ENCODE results near the gene NBPF4.
"Not testable (repeated sequence)": the region's sequence is repeated elsewhere in the genome, so short reads cannot be mapped to it uniquely, and the experiment has no call there.

NBPF4 gene

GRCh38 chr1:108209456-108210108 lies 34.3 kb downstream of the NBPF4 start:
- no peak for DNase-seq

- no peak for DNase-seq
Observed at GRCh38 chr1:108208724-108209446, 35.0 kb downstream of the NBPF4 start.

GRCh38 chr1:108203582-108203981 lies 40.3 kb downstream of the NBPF4 start:
- DNase-seq, result not testable (repeated sequence)

GRCh38 chr1:108201687-108202086 lies 42.2 kb downstream of the NBPF4 start:
- DNase-seq, result no peak

DNA sequence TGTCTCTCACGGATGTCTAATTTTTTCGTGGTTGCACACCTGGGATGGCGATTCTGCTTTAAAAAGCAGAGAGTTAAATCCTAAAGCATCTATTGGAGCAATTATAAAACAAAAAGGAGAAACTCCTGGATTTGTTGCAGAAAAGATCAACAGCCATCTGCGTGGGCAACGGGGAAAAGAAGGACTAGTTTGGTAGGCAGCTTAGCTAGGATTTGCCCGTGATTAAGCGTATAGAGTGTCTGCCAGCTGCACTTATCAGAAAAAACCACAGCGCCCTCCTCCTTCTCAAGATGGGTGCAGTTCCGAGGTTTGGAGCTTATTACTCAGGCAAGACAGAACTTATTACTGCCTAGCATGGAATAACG lies 43.2 kb downstream of the NBPF4 start:
- DNase-seq, result no peak

DNA sequence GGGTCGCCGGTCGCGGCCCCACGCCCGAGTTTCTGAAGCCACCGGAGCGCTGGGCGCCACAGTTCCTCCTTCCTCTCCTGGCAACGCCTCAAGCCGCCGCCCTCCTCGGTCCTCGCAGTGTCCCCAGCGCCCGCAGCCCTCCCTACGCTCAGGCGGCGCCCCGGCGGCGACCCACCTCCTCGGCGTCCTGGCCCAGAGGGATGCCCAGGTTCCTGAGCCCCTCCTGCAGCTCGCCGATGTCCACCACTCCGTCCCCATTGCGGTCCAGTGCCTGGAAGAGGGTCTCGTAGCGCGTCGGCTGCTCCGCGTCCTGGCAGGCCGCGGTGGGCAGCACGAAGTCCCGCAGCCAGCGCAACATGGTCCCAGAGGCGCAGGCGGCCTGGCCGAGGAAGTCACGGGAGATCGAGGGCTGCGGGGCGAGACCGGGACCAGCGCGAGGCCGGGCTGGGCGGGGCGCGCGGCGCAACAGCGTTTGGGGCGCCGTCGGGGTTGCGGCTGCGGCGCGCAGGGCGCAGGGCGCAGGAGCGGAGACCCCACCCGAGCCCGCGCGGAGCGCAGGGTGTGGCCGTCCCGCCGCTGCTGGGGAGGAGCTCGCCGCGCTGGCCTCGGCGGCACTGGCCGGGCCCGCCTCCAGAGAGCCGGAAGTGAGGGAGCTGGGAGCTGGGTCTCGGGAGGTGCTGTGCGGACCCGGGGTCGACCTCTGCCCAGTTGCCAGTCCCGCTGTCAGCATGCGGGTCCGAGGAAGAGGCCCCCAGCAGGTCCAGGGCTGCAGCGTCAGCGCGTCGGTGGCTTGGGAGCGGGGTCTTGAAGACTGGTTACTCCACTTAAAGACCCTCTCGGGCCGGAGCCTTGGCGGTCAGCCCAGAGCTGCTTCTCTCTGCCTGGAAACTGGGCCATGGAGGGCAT lies 43.8 kb downstream of the NBPF4 start, which contains the start of gene SLC25A24:
TSS of gene SLC25A24 (minus strand) at position 563 of the 906 bp plus-strand sequence. CDS start at position 358, 205 bp downstream.
- peak; percentile 52 for DNase-seq

DNA sequence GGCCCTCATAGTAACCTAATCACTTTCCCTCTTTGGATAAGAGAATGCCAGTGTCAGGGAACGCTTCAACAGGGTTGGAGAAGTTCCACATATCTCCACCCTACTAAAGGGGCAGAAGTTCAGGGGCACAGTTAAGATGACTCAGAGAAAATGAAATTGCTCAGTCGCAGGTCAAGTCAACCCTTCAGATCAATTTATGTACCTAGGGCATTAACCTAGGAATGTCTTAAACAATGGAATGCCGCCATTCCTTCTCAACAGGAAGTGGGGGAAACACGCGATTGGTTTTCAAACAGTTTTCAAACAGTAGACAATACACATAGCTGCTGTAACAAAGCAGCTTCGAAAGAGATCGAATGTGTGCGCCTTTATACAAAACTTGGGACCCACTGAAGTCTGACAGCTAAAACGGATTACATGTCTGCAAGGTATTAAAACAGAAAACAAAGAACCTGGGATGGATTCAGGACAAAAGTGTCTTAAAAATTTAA lies 44.6 kb downstream of the NBPF4 start:
- no peak for DNase-seq

DNA sequence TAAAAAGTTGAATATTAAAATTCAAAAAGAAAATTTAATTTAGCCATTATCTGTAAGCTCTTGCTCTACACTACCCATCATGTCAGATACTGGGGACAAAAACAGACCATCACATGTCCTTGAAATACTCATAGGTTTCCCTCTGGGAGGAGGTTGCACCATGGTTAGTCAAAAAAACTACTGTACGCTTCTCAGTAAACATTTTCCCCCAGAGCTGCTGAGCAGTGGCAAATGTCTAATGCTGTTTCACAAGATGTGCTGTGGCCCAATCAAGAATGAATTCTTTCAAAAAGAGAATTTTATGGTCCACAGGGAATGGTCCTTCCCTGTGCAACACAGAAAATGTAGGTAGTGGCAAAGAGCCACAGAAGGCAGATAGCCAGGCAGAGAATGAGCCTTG lies 49.8 kb downstream of the NBPF4 start:
- DNase-seq, result no peak

- DNase-seq, result no peak
Observed at GRCh38 chr1:108193333-108193732, 50.5 kb downstream of the NBPF4 start.

DNA sequence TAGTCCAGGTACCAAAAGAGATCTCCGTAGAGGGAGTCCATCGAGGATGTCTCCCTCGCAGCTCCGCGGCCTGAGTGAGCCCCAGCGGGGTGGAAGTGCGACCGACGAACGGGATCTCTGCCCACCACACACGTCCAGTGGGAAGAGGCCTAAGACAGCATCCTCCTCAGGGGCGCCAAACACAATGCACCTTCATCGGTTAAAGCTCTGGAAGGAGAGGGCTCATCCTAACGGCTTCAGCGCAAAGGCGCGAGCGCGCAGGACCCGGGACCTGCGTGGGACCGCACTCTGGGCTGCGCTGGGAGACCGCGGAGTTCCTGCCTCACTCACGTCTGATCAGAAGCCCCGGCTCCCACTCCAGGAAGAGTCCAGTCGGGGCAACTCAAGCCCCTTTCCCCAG lies 51.3 kb downstream of the NBPF4 start:
- DNase-seq, result no peak

GRCh38 chr1:108190686-108191416 lies 53.0 kb downstream of the NBPF4 start:
- no peak for DNase-seq

DNA sequence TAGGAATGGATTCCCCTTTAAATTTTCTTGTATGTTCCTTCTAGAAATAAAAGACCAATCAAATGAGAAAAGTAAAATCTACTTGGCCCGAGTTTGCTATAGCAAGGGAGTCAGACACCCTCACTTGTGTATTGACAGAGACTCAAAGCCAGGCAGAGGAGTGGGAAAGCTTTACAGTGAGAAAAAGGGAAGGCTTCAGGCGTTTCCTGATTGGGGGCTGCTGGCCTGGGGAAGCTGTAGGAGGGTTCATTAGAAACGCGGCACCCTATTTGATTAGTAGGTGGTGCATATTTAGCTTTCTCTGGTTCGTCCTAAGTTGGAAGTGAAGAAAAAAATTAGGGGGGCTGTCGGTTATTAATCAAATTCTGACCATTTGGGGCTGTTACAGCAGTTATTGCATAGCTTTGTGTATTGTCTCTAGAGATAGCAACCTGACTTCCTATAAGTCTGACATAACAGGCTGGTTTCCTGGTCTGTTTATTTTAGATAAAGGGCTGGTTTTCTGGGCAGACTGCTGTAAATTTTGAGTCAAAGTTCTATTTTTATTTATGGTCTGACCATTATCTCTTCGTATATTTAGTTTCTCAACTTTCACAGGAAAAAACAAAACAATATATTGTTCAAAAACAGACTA lies 53.8 kb downstream of the NBPF4 start:
- DNase-seq, result no peak

DNA sequence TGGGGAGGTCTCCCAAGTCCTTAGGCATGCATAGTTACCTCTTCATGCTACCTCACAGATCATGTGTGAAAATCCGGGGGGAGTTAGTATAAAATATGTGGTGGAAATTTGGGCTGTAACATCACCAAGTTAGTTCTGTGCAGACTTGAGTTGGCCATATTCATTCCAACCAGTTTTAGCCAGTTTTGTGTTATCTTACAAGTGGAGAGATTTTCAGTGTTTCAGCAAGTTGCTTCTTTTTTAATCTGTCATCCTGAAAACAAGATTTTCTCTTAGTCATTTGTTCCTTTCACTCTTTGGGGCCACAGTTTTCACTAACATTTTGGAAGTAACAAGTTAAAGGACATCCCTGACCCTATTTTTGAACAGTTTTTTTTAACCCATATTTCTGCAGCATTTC lies 55.1 kb downstream of the NBPF4 start:
- no peak for DNase-seq

GRCh38 chr1:108182959-108183700 lies 60.7 kb downstream of the NBPF4 start:
- no peak for DNase-seq

DNA sequence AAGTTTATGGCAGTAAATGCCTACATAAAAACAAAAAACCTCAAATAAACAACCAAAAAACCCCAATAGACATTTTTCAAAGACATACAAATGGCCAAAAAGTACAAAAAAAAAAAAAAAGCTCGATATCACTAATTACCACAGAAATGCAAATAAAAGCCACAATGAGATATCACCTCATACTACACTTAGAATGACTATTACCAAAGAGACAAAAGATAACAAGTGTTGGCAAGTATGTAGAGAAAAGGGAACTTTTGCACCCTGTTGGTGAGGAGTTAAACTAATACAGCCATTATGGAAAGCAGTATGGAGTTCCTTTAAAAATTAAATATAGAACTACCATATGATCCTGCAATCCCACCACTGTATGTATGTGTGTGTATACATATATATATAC lies 64.9 kb downstream of the NBPF4 start:
- DNase-seq, result no peak

Data from activated CD4-positive, alpha-beta T cell treated with anti-CD3 and anti-CD28 coated beads for 1 hour (primary cell).